ENCODE data around the gene TMC5. TPM values are rescaled to one million over a fixed set of nuclear protein-coding genes. Genes with fewer than 3 reads are reported as not detected.

Gene TMC5
- total RNA-seq, 1 donor from 2014 or later: 68.7 TPM

DNA sequence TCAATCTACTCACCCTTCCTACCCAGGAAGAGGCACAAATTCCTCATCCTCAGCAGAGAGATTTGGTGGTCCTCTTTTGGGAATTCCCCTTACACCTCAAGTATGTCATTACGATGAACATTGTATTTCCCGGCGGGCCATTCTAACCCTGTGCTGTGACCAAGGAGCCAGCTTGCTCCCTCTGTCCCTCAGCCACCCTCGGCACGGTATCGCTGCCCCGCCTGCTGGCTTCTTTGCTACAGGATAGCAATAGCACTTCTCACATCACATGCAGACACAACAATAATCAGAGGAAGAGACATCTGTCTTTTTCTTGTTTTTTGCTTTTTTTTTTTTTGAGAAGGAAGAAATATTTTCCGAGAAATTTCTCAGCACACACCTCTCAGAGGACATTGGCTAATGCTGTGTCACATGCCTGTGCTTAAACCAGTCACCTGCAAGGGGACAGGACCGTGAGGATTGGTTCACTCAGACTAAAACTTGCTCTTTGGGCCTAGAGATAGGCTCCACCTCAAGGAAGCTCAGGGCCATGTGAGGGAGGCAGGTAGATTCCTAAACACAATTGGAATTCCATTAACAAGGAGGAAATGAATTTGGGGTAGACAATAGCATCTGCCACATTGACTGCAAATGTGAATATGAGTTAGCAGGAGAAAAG, 41.2 kb downstream of the TMC5 start:
- peaks cover 9% of the 10 kb centered on the region for H3K36me3 ChIP-seq
- no peak for ATAC-seq
- intact Hi-C loops (cut with DNase I): no loop called here
- no peaks in the 10 kb centered on the region for H3K4me1 ChIP-seq
- H3K4me3 ChIP-seq: no peak overlapping the region
- H3K27ac ChIP-seq: no peak overlapping the region
- no peak for DNase-seq
- H3K9me3 ChIP-seq: no peaks in the 10 kb centered on the region
- TF ChIP-seq, protein P1, sequence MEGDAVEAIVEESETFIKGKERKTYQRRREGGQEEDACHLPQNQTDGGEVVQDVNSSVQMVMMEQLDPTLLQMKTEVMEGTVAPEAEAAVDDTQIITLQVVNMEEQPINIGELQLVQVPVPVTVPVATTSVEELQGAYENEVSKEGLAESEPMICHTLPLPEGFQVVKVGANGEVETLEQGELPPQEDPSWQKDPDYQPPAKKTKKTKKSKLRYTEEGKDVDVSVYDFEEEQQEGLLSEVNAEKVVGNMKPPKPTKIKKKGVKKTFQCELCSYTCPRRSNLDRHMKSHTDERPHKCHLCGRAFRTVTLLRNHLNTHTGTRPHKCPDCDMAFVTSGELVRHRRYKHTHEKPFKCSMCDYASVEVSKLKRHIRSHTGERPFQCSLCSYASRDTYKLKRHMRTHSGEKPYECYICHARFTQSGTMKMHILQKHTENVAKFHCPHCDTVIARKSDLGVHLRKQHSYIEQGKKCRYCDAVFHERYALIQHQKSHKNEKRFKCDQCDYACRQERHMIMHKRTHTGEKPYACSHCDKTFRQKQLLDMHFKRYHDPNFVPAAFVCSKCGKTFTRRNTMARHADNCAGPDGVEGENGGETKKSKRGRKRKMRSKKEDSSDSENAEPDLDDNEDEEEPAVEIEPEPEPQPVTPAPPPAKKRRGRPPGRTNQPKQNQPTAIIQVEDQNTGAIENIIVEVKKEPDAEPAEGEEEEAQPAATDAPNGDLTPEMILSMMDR (IDR thresholded peaks at IDR 0.05): no peak
- no peaks in the 10 kb centered on the region for H3K27me3 ChIP-seq

DNA sequence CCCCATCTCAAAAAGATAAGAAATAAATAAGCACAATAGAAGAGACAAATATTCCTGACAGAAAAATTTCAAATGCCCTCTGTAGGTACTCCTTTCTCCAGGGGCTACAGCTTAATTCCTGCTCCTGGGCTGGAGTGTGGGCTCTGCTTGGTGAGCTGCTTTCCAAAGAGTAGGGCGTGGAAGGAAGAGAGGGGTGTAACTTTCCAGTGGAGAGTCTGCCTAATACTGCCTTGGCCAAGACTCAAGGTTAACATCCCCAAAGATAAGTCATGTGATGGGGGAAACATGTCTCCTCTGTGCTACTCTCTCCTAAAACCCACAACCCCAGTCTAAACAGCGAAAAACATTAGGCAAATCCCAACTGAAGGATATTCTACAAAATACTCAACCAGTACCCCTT, 42.7 kb downstream of the TMC5 start:
- Histone ChIP-seq H3K4me1 (no peaks in the 10 kb centered on the region), H3K4me3 (no peak overlapping the region), H3K9me3 (no peaks in the 10 kb centered on the region), H3K36me3 (peaks cover 9% of the 10 kb centered on the region), H3K27ac (no peak overlapping the region), H3K27me3 (no peaks in the 10 kb centered on the region)
- TF ChIP-seq, protein P1 (IDR thresholded peaks at IDR 0.05): no peak
- no peak for ATAC-seq
- intact Hi-C loops (cut with DNase I): no loop called here
- DNase-seq: no peak

DNA sequence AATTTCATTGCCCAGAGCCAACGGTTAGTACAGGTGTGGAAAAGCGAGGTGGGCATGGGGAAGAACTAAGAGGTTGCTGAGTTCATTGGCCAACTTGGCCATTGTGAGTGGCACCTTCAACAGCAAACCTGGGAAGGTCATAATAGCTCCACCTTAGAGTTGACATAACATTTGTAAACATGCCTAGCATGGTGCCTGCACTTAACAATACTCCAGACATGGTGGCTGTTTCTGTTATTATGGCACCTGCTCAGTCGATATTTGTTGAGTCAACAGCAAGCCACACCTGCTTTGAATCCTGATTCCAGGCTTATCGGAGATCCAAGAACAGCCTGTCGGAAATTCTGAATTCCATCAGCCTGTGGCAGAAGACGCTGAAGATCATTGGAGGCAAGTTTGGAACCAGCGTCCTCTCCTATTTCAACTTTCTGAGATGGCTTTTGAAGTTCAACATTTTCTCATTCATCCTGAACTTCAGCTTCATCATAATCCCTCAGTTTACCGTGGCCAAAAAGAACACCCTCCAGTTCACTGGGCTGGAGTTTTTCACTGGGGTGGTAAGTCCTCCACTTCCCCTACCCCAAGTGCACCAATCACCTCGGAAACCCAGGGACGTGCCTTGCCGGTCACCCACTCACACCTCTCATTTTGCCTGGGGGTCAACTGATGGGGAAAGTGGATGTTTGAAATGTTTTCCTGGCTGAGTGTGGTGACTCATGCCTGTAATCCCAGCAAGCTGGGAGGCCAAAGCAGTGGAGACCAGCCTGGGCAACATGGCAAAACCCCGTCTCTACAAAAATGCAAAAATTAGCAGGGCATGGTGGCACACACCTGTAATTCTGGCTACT, 46.0 kb downstream of the TMC5 start:
- H3K27ac ChIP-seq: no peak overlapping the region
- no peak overlapping the region for H3K4me3 ChIP-seq
- DNase-seq (no peak), ATAC-seq (peak; percentile 57)
- no peaks in the 10 kb centered on the region for H3K4me1 ChIP-seq
- peaks cover 19% of the 10 kb centered on the region for H3K36me3 ChIP-seq
- TF ChIP-seq, protein P1 (IDR thresholded peaks at IDR 0.05): no peak
- intact Hi-C loops (cut with DNase I): no loop called here
- H3K9me3 ChIP-seq: no peaks in the 10 kb centered on the region
- H3K27me3 ChIP-seq: no peaks in the 10 kb centered on the region

DNA sequence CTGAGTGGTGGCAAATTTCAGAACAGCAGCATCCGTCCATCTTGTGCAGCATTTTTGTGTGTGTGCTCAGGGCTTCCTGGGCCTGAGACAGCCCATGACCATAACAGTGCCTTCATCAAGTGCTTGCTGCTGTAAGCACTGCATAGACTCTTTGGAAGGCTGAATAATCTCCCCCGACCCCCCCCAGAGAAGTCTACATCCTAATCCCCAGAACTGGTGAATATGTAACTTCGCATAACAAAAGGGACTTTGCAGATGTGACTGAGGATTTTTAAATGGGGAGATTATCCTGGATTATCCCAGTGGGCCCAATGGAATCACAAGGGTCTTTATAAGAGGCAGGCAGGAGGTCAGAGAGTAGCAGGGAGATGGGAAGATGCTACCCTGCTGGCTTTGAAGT, 50.6 kb downstream of the TMC5 start:
- TF ChIP-seq, protein P1 (IDR thresholded peaks at IDR 0.05): no peak
- no peaks in the 10 kb centered on the region for H3K4me1 ChIP-seq
- intact Hi-C loops (cut with DNase I): no loop called here
- ATAC-seq: no peak
- H3K4me3 ChIP-seq: no peak overlapping the region
- DNase-seq: no peak
- H3K9me3 ChIP-seq: no peaks in the 10 kb centered on the region
- H3K36me3 ChIP-seq: peaks cover 10% of the 10 kb centered on the region
- H3K27me3 ChIP-seq: no peaks in the 10 kb centered on the region
- no peak overlapping the region for H3K27ac ChIP-seq

DNA sequence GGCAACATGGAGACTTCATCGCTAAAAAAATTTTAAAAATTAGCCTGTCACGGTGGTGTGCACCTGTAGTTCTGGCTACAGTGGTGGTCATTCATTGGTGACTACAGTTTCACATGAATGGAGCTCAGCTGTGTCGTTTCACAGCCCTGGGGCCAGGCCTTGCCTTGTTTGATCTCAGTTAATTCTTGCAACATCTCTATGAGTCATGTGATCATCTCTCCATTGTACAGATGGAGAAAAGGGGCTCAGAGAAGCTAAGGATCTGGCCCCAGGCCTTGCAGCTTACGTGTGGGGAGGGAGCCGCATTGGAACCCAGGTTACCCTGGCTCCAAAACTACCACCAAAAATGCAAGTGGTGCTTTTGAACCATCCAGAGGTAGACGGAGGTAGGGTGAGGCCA, 54.8 kb downstream of the TMC5 start:
- no peak for DNase-seq
- Histone ChIP-seq H3K36me3 (peaks cover 3% of the 10 kb centered on the region), H3K4me3 (no peak overlapping the region), H3K9me3 (no peaks in the 10 kb centered on the region), H3K27ac (no peak overlapping the region), H3K27me3 (no peaks in the 10 kb centered on the region), H3K4me1 (no peaks in the 10 kb centered on the region)
- ATAC-seq: no peak
- intact Hi-C loops (cut with DNase I): no loop called here
- TF ChIP-seq, protein P1 (IDR thresholded peaks at IDR 0.05): no peak
